Esophagus squamous epithelium (tissue), 4 donors: ENCODE data around the gene STOML1.

Experiments used
- CTCF ChIP-seq, 6 experiments: fragments of 450-650 bp in 4 of 6; fragments of 200-600 bp in 2 of 6; sonication (generic) in 2 of 6; IDR thresholded peaks; one replicate each; pipeline ENCODE4 v1.5.1; 2016 to 2019; ENCODE audit warnings: antibody characterized with exemption in 6 of 6, mild to moderate bottlenecking in 4 of 6, moderate library complexity in 4 of 6
- POLR2A ChIP-seq, 4 donors: fragments of 450-650 bp; IDR thresholded peaks; one replicate each; pipeline ENCODE4 v1.6.1; 2017; ENCODE audit warnings: antibody characterized with exemption in 4 of 4, mild to moderate bottlenecking in 4 of 4, moderate library complexity in 3 of 4

- TF ChIP-seq CTCF (IDR thresholded peaks at IDR 0.05) (no peak), POLR2A (IDR thresholded peaks at IDR 0.05) (no peak)
Measured at GRCh38 chr15:73945130-73945508, 47.0 kb downstream of the STOML1 start.
